Caco-2 (cell line): ENCODE results near the gene KRTAP19-2. TPM values are rescaled to one million over a fixed set of nuclear protein-coding genes. Genes with fewer than 3 reads are reported as not detected.

Experiments used
- BruUV-seq: library from RNA; stranded (reverse); fragments of 400-500 nt; replicated peaks from 2 replicates; lab custom pipeline; 2021; lab: Mats Ljungman, UMichigan
- CTCF ChIA-PET: fragments of 300-600 bp; sonication (Branson Sonifier 250); formaldehyde crosslinking; loops from one replicate; lab custom pipeline; 2022; ENCODE audit warnings: antibody characterized with exemption; lab: Charles Lee
- POLR2A ChIA-PET: fragments of 300-600 bp; sonication (Branson Sonifier 250); formaldehyde crosslinking; loops from one replicate; lab custom pipeline; 2022; ENCODE audit warnings: antibody characterized with exemption; lab: Charles Lee
- DNase-seq, 2 experiments: peaks; one replicate each; pipeline versions ENCODE4 v3.0.0 to v3.0.0-alpha.2; 2020 to 2022
- H3K27me3 ChIP-seq: replicated peaks from 2 replicates; pipeline ENCODE4 v1.6.0; 2011; ENCODE audit warnings: low read length; ENCODE audit not compliant: control insufficient read depth, insufficient read depth
- H3K36me3 ChIP-seq: 2 replicates; pipeline ENCODE4 v1.5.1; 2011; ENCODE audit warnings: low read length; ENCODE audit not compliant: control insufficient read depth, insufficient read depth
- H3K4me1 ChIP-seq: fragments of 250-450 bp; sonication (Bioruptor Pico); 2 replicates; pipeline ENCODE4 v1.5.1; 2020; ENCODE audit warnings: mild to moderate bottlenecking
- H3K4me3 ChIP-seq: 2 replicates; pipeline ENCODE4 v1.5.1; 2011; ENCODE audit warnings: low read depth, mild to moderate bottlenecking, control low read depth, low read length
- H3K9me3 ChIP-seq: fragments of 250-450 bp; sonication (Bioruptor Pico); 2 replicates; pipeline ENCODE4 v1.5.1; 2020; ENCODE audit warnings: mild to moderate bottlenecking, moderate library complexity
- H3K27ac Mint-ChIP-seq: one replicate; pipeline ENCODE4 v1.8.0; 2022; ENCODE audit warnings: mixed read lengths; ENCODE audit not compliant: unreplicated experiment
- H3K27me3 Mint-ChIP-seq: one replicate; pipeline ENCODE4 v1.8.0; 2022; ENCODE audit warnings: mixed read lengths; ENCODE audit not compliant: insufficient read depth, unreplicated experiment
- H3K36me3 Mint-ChIP-seq: one replicate; pipeline ENCODE4 v1.8.0; 2022; ENCODE audit warnings: mild to moderate bottlenecking, mixed read lengths; ENCODE audit not compliant: insufficient read depth, unreplicated experiment
- H3K4me1 Mint-ChIP-seq: one replicate; pipeline ENCODE4 v1.8.0; 2022; ENCODE audit warnings: low read depth, mixed read lengths; ENCODE audit not compliant: unreplicated experiment
- H3K4me3 Mint-ChIP-seq: one replicate; pipeline ENCODE4 v1.8.0; 2022; ENCODE audit warnings: mild to moderate bottlenecking, moderate library complexity, mixed read lengths; ENCODE audit not compliant: unreplicated experiment
- H3K9me3 Mint-ChIP-seq: one replicate; pipeline ENCODE4 v1.8.0; 2022; ENCODE audit warnings: mixed read lengths; ENCODE audit not compliant: unreplicated experiment
- CTCF ChIP-seq, 2 experiments: fragments of 200-600 bp in 1 of 2; IDR thresholded peaks; 1 replicate in 1 of 2; 2 replicates in 1 of 2; pipeline versions ENCODE4 v1.5.1 to v1.8.0; 2011 to 2022; ENCODE audit warnings: antibody characterized with exemption in 1 of 2, control low read depth in 1 of 2, inconsistent platforms in 1 of 2, low read depth in 1 of 2, low read length in 1 of 2, mild to moderate bottlenecking in 1 of 2, moderate library complexity in 1 of 2; ENCODE audit not compliant: insufficient read depth in 1 of 2, severe bottlenecking in 1 of 2, unreplicated experiment in 1 of 2
- intact Hi-C: fragments of 100-400 bp; cut with micrococcal nuclease; formaldehyde crosslinking; loops from one replicate; pipeline ENCODE4 v1.10.0; 2022; ENCODE audit not compliant: unreplicated experiment
- total RNA-seq: library from RNA; stranded (reverse); gene quantifications from 2 replicates; pipeline ENCODE4 v1.2.3, GENCODE V29; 2022

Gene KRTAP19-2
- total RNA-seq, 1 experiment from 2014 or later = not detected

GRCh38 chr21:30439975-30440374 is 47.3 kb downstream of the KRTAP19-2 start, which contains the start of gene KRTAP15-1:
Gene KRTAP15-1 (plus strand): TSS chr21:30440275. CDS start chr21:30440328, 53 bp downstream.
- Histone ChIP-seq H3K27me3 (no peaks in the 10 kb centered on the region), H3K36me3 (no peaks in the 10 kb centered on the region), H3K9me3 (no peaks in the 10 kb centered on the region), H3K4me1 (peaks cover 18% of the 10 kb centered on the region), H3K4me3 (no peak within 1 kb of the TSS)
- Mint-ChIP-seq H3K27me3 (no peaks in the 10 kb centered on the region), H3K4me3 (no peak within 1 kb of the TSS), H3K27ac (no peak within 1 kb of the TSS), H3K9me3 (no peaks in the 10 kb centered on the region), H3K36me3 (no peaks in the 10 kb centered on the region), H3K4me1 (peaks cover 7% of the 10 kb centered on the region)
- ChIA-PET CTCF (no interaction called here), POLR2A (no interaction called here)
- BruUV-seq = no TSS peak
- TF ChIP-seq CTCF (IDR thresholded peaks at IDR 0.05; ENCODE audit: insufficient read depth in 1 of 2, low read depth in 1 of 2, low read length in 1 of 2, severe bottlenecking in 1 of 2, unreplicated experiment in 1 of 2) = no peak
- intact Hi-C loops = no loop called here
- no peak for DNase-seq

Other genes with a start within 250 kb of the KRTAP19-2 start
- not detected in 2 replicates for gene KRTAP24-1, start 204.5 kb downstream of the KRTAP19-2 start, total RNA-seq
- not detected in 2 replicates for gene KRTAP25-1, start 197.9 kb downstream of the KRTAP19-2 start, total RNA-seq
- not detected in 2 replicates for gene KRTAP26-1, start 167.1 kb downstream of the KRTAP19-2 start, total RNA-seq
- not detected in 2 replicates for gene KRTAP27-1, start 149.7 kb downstream of the KRTAP19-2 start, total RNA-seq
- not detected in 2 replicates for gene KRTAP23-1, start 138.8 kb downstream of the KRTAP19-2 start, total RNA-seq
- not detected in 2 replicates for gene KRTAP13-2, start 115.2 kb downstream of the KRTAP19-2 start, total RNA-seq
- gene KRTAP13-1, start 91.4 kb downstream of the KRTAP19-2 start, total RNA-seq = not detected in 2 replicates
- gene KRTAP13-3, start 61.5 kb downstream of the KRTAP19-2 start, total RNA-seq = not detected in 2 replicates
- not detected in 2 replicates for gene KRTAP13-4, start 57.2 kb downstream of the KRTAP19-2 start, total RNA-seq
- not detected in 2 replicates for gene KRTAP15-1, start 47.2 kb downstream of the KRTAP19-2 start, total RNA-seq
- gene KRTAP19-1, start 7.1 kb downstream of the KRTAP19-2 start, total RNA-seq = not detected in 2 replicates
- gene KRTAP19-3, start 4.6 kb upstream of the KRTAP19-2 start, total RNA-seq = not detected in 2 replicates
- not detected in 2 replicates for gene KRTAP19-4, start 9.7 kb upstream of the KRTAP19-2 start, total RNA-seq
- not detected in 2 replicates for gene KRTAP19-5, start 14.7 kb upstream of the KRTAP19-2 start, total RNA-seq
- gene KRTAP19-6, start 54.4 kb upstream of the KRTAP19-2 start, total RNA-seq = not detected in 2 replicates
- gene KRTAP19-7, start 73.9 kb upstream of the KRTAP19-2 start, total RNA-seq = not detected in 2 replicates
- gene KRTAP22-2, start 103.0 kb upstream of the KRTAP19-2 start, total RNA-seq = not detected in 2 replicates
- not detected in 2 replicates for gene KRTAP6-3, start 105.0 kb upstream of the KRTAP19-2 start, total RNA-seq
- gene KRTAP6-2, start 111.5 kb upstream of the KRTAP19-2 start, total RNA-seq = not detected in 2 replicates
- gene KRTAP22-1, start 113.7 kb upstream of the KRTAP19-2 start, total RNA-seq = not detected in 2 replicates
- not detected in 2 replicates for gene KRTAP6-1, start 126.5 kb upstream of the KRTAP19-2 start, total RNA-seq
- gene KRTAP20-1, start 129.0 kb upstream of the KRTAP19-2 start, total RNA-seq = not detected in 2 replicates
- gene KRTAP20-4, start 133.2 kb upstream of the KRTAP19-2 start, total RNA-seq = not detected in 2 replicates
- gene KRTAP20-2, start 147.8 kb upstream of the KRTAP19-2 start, total RNA-seq = not detected in 2 replicates
- not detected in 2 replicates for gene KRTAP20-3, start 155.4 kb upstream of the KRTAP19-2 start, total RNA-seq
- not detected in 2 replicates for gene KRTAP21-3, start 231.3 kb upstream of the KRTAP19-2 start, total RNA-seq